ENCODE results near the gene CDC42EP5.
A peak's percentile ranks its signal among the peaks of the same experiment; 100 is the strongest.

Gene CDC42EP5

DNA sequence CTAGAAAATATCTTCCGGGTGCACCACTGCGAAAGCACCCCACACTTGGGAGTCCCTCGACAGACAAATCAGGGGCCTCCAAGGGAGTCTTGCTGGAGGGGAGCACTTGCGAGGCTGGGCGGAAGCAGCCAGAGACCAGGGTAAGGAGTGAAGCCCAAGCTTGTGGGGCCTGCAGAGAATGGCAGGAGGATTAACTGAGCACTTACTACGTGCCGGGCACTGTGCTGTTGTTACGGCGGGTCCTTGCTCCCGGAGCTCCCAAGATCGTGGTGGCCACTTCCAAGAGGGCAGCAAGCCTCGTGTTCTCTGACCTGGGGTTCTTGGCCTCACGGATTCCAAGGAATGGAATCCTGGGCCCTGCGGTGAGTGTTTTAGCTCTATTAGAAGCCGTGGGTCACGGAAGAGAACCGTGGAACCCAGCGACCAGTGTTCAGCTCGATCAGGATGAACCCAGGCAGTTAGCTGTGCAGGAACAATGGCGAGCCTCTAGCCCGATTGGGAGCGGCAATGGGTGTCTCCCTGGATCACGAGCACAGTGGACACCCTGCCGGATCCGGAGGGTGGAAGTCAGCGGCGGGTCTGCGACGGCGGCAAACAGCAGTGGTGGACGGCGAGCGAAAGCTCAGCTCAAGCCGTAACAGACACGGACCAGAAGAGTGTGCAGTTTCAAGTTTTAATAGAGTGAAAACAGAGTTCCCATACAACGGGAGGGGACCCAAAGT, 48.3 kb downstream of the CDC42EP5 start:
- Histone ChIP-seq H3K4me1 (peaks cover 0 to 53% (median 34%) of the 10 kb centered on the region in 10 experiments; a peak in 17 of 20 replicates), H3K27ac (no peak overlapping the region), H3K9me3 (replicated peaks in 1 of 11) (no peaks in the 10 kb centered on the region), H3K4me3 (no peak overlapping the region), H3K27me3 (peaks cover 0 to 10% (median 0%) of the 10 kb centered on the region in 11 experiments; a peak in 4 of 22 replicates), H4K20me1 (peaks cover 0 to 5% (median under 1%) of the 10 kb centered on the region in 11 experiments; a peak in 6 of 22 replicates), H3K9ac (no peak overlapping the region), H3K4me2 (no peak overlapping the region), H3K36me3 (no peaks in the 10 kb centered on the region; a peak in 1 of 22 replicates)
- no peak for TF ChIP-seq Cebpa-rat (IDR thresholded peaks at IDR 0.05)

DNA sequence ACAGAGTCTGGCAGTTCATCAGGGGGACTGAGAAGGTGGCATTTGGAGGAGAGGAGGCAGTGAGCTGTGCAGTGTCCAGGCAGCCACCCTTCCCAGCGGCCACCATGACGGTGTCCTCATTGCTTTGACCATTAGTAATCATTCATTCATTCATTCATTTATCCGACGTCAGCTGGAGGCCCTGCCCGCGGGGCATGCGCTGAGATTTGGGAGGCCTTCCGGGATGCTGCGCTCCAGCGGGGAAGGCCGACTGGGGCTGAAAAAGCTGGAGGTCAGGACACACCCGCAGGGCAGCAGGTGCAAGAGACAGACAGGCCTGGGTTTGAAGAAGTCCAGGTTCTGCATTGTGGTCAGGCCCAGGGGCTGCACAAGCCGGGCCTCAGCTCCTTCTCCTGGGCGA, 48.9 kb downstream of the CDC42EP5 start:
- Histone ChIP-seq H3K4me1 (peaks cover 0 to 53% (median 37%) of the 10 kb centered on the region in 10 experiments; a peak in 17 of 20 replicates), H4K20me1 (no peaks in the 10 kb centered on the region; a peak in 1 of 22 replicates)
- no peak for TF ChIP-seq Cebpa-rat (IDR thresholded peaks at IDR 0.05)

DNA sequence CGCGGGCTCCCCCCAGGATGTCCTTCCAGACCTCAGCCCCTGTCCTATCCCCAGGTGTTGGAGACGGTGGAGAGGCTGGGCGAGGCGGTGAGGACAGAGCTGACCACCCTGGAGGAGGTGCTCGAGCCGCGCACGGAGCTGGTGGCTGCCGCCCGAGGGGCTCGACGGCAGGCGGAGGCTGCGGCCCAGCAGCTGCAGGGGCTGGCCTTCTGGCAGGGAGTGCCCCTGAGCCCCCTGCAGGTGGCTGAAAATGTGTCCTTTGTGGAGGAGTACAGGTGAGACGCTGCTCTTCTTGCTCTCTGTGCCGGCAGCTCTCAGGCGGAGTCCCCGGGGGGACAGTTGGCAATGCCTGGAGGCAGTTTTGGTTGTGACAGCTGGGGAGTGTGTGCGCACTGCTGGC, 51.0 kb downstream of the CDC42EP5 start:
- Histone ChIP-seq H3K4me2 (no peak overlapping the region), H3K36me3 (no peaks in the 10 kb centered on the region; a peak in 1 of 22 replicates), H3K27ac (no peak overlapping the region), H3K4me3 (no peak overlapping the region), H3K9me3 (replicated peaks in 1 of 11) (no peaks in the 10 kb centered on the region), H4K20me1 (no peaks in the 10 kb centered on the region; a peak in 1 of 22 replicates), H3K9ac (no peak overlapping the region), H3K4me1 (peaks cover 19 to 60% (median 51%) of the 10 kb centered on the region in 10 experiments), H3K27me3 (no peaks in the 10 kb centered on the region; a peak in 2 of 22 replicates)
- no peak for TF ChIP-seq Cebpa-rat (IDR thresholded peaks at IDR 0.05)

More for the DNA sequence above, 48.9 kb downstream of the CDC42EP5 start:
- no peak overlapping the region for H3K4me2 ChIP-seq
- H3K27me3 ChIP-seq, result peaks cover 0 to 9% (median 0%) of the 10 kb centered on the region in 11 experiments; a peak in 3 of 22 replicates
- H3K36me3 ChIP-seq, result no peaks in the 10 kb centered on the region; a peak in 1 of 22 replicates
- H3K4me3 ChIP-seq, result no peak overlapping the region
- H3K27ac ChIP-seq, result no peak overlapping the region
- no peaks in the 10 kb centered on the region for H3K9me3 ChIP-seq (replicated peaks in 1 of 11)
- no peak overlapping the region for H3K9ac ChIP-seq

DNA sequence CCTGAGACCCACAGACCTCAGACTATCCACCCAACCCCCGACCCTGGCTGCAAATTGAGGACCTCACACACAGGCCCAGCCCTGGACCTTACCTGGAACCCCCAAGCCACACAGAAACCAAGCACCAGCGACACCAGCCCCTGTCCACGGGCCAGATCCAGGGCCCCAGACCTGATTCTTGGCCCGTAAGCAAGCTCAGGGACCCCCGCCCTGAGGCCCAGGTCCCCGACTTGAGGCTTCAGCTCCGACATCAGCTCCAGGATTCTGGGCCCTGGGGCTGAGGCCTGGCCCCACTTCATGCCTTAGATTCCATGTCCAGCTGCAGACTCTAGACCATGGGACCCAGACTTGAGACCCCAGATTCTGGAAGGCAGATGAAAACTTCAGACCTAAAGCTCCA, 51.6 kb downstream of the CDC42EP5 start:
- Histone ChIP-seq H3K9me3 (replicated peaks in 1 of 11) (no peaks in the 10 kb centered on the region), H3K9ac (no peak overlapping the region), H3K27me3 (peaks cover 0 to 5% (median 2%) of the 10 kb centered on the region in 11 experiments; a peak in 13 of 22 replicates)

DNA sequence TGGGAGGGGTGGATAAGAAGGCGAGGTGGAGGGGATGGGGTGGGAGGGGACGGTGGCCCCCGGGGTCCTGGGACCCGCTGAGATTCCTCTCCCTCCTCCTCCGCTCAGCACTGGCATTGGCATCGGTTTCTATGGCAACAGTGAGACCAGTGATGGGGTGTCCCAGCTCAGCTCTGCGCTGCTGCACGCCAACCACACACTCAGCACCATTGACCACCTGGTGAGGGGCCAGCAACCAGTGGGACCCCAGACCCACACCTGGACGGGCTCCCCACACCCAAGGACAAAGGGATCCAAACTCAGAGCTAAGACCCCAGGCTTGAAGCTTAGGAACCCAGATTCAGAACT, 52.0 kb downstream of the CDC42EP5 start:
- H4K20me1 ChIP-seq, result no peaks in the 10 kb centered on the region
- H3K4me2 ChIP-seq, result no peak overlapping the region
- no peaks in the 10 kb centered on the region for H3K9me3 ChIP-seq (replicated peaks in 1 of 11)
- H3K27ac ChIP-seq, result no peak overlapping the region
- no peaks in the 10 kb centered on the region; a peak in 1 of 22 replicates for H3K36me3 ChIP-seq
- H3K4me1 ChIP-seq, result peaks cover 24 to 62% (median 53%) of the 10 kb centered on the region in 10 experiments
- TF ChIP-seq Cebpa-rat (IDR thresholded peaks at IDR 0.05), result no peak
- H3K27me3 ChIP-seq, result peaks cover 2 to 8% (median 6%) of the 10 kb centered on the region in 11 experiments; a peak in 20 of 22 replicates
- H3K4me3 ChIP-seq, result no peak overlapping the region
- H3K9ac ChIP-seq, result no peak overlapping the region

More for the DNA sequence above, 51.6 kb downstream of the CDC42EP5 start:
- no peaks in the 10 kb centered on the region; a peak in 1 of 22 replicates for H3K36me3 ChIP-seq
- no peak overlapping the region for H3K27ac ChIP-seq
- H4K20me1 ChIP-seq, result no peaks in the 10 kb centered on the region; a peak in 1 of 22 replicates
- TF ChIP-seq Cebpa-rat (IDR thresholded peaks at IDR 0.05), result no peak
- H3K4me1 ChIP-seq, result peaks cover 21 to 62% (median 53%) of the 10 kb centered on the region in 10 experiments
- no peak overlapping the region for H3K4me2 ChIP-seq
- no peak overlapping the region for H3K4me3 ChIP-seq

DNA sequence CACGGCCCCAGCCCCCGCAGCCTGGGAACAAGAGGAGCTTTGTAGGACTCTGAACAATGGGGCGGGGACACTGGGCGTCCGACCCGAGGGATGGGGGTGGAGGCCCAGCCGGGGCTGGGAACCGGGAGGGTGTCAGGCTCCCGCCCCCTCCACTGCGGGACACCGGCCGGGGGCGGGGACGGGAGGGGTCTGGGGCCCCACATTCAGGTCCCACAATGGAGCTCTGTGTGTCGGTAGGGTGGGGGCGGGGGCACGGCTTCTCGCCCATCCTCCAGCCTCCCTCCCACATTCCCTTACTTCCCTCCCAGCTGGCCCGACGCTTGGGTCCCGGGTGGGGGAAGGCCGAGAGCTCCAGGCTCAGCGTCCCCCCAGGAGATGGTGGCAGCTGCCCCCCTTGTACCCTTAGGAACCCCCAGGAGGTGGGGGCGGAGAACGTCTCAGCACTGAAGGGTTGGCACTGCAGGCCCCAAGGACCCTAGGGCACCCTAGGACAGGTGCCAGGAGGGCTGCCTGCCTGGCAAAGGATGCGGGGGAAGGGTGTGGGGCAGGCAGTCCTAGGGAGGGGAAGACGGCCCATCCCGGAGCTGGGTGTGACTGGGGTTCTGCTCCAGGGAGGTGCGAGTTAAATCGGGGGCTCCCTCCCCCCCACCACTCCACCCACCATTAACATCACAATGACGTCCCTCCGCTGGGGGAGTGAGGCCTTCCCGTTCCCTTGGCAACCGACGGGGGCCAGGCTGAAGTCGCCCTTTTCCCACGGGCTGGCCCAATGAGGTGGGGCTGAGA, 52.5 kb downstream of the CDC42EP5 start:
- H3K27ac ChIP-seq, result peak overlapping the region in 2 of 11 experiments; percentile 28 to 45; a peak in 2 of 22 replicates
- no peak for TF ChIP-seq Cebpa-rat (IDR thresholded peaks at IDR 0.05)
- H3K36me3 ChIP-seq, result no peaks in the 10 kb centered on the region; a peak in 1 of 22 replicates
- peak overlapping the region in 8 of 11 experiments; percentile 13 to 99 (median 44); a peak in 13 of 22 replicates for H3K4me2 ChIP-seq
- H4K20me1 ChIP-seq, result no peaks in the 10 kb centered on the region
- H3K9ac ChIP-seq, result peak overlapping the region in 1 of 11 experiments; percentile 31; a peak in 2 of 22 replicates
- peaks cover 8 to 14% (median 11%) of the 10 kb centered on the region in 11 experiments for H3K27me3 ChIP-seq
- peaks cover 30 to 62% (median 53%) of the 10 kb centered on the region in 10 experiments for H3K4me1 ChIP-seq
- H3K4me3 ChIP-seq, result no peak overlapping the region
- H3K9me3 ChIP-seq (replicated peaks in 1 of 11), result no peaks in the 10 kb centered on the region

DNA sequence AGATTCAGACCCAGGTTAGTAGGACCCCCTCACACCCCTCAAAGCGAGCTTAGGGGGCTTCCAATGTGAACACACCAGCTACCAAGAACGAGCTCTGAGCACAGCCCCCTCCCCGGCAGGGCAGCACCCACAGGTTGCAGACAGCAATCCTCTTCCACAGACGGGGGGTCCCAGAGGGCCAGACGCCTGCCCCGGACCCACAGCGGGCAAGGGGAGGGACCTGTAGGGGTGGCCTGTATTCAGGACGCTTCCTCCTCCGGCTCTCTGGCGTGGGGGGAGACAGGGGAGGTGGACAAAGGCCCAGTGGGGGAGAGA, 53.1 kb downstream of the CDC42EP5 start:
- TF ChIP-seq Cebpa-rat (IDR thresholded peaks at IDR 0.05), result no peak
- peaks cover 32 to 66% (median 57%) of the 10 kb centered on the region in 10 experiments for H3K4me1 ChIP-seq
- H3K27ac ChIP-seq, result peak overlapping the region in 2 of 11 experiments; percentile 28 to 45; a peak in 2 of 22 replicates
- H4K20me1 ChIP-seq, result no peaks in the 10 kb centered on the region
- H3K4me2 ChIP-seq, result peak overlapping the region in 7 of 11 experiments; percentile 13 to 99 (median 47); a peak in 12 of 22 replicates
- H3K9ac ChIP-seq, result peak overlapping the region in 2 of 11 experiments; percentile 25 to 31; a peak in 2 of 22 replicates
- no peak overlapping the region for H3K4me3 ChIP-seq
- H3K27me3 ChIP-seq, result peaks cover 10 to 20% (median 13%) of the 10 kb centered on the region in 11 experiments
- H3K36me3 ChIP-seq, result no peaks in the 10 kb centered on the region; a peak in 1 of 22 replicates
- no peaks in the 10 kb centered on the region for H3K9me3 ChIP-seq (replicated peaks in 1 of 11)

DNA sequence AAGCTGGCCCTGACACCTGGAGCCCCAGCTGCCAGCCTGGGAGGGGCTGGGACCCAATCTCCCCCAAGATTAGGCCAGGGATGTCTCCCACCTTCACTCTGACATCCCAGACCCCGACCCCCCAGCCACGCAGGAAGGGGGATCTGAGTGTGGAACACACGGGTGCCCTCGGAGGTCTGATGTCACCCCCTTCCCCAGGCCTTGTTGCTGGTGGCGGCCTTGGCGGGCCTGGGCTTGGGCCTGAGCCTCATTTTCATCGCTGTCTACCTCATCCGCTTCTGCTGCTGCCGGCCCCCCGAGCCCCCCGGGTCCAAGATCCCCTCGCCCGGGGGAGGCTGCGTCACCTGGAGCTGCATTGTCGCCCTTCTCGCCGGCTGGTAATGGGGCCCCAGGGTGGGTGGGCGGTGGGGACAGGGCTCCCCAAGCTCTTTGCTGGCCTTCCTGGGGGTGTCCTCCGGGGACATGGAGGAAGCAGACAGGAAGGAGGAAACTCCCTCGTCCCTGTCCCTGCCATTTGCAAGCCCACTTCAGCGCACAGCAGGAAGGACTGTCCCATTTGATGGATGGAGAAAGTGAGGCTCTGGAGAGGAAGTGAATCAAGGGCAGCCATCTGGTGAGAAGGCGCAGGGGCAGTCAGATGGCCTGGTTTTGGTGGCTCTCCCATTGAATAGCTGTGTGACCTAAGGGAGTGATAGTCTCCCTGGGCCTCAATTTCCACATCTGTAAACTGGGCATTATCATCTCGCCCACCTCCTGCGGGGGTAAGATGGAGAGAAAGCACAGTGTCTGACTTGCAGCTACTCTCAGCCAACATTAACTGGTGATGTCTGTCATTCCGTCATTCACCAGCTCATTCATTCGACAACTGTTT, 53.9 kb downstream of the CDC42EP5 start:
- H3K9me3 ChIP-seq (replicated peaks in 1 of 11), result no peaks in the 10 kb centered on the region
- no peaks in the 10 kb centered on the region for H4K20me1 ChIP-seq
- H3K36me3 ChIP-seq, result no peaks in the 10 kb centered on the region; a peak in 1 of 22 replicates
- TF ChIP-seq Cebpa-rat (IDR thresholded peaks at IDR 0.05), result no peak
- H3K4me3 ChIP-seq, result no peak overlapping the region
- peaks cover 32 to 74% (median 62%) of the 10 kb centered on the region in 10 experiments for H3K4me1 ChIP-seq
- H3K9ac ChIP-seq, result peak overlapping the region in 8 of 11 experiments; percentile 3 to 70 (median 56); a peak in 5 of 22 replicates
- H3K27me3 ChIP-seq, result peaks cover 11 to 27% (median 21%) of the 10 kb centered on the region in 11 experiments
- peak overlapping the region in 9 of 11 experiments; percentile 17 to 79 (median 67); a peak in 15 of 22 replicates for H3K27ac ChIP-seq
- H3K4me2 ChIP-seq, result peak overlapping the region; percentile 61 to 100 (median 99)

Data from BLaER1 treated with 17β-estradiol and CSF1 and Interleukin-3, amounts not matched to agents 10 nM and 100 nM (cell line).